BJ (cell line): ENCODE measurements around the gene HSFX2. TPM values are rescaled to one million over a fixed set of nuclear protein-coding genes. Genes with fewer than 3 reads are reported as not detected.
"Not testable (repeated sequence)": the region's sequence is repeated elsewhere in the genome, so short reads cannot be mapped to it uniquely, and the experiment has no call there.

Experiments
- CTCF ChIA-PET: fragments of 350-600 bp; formaldehyde crosslinking; extraction: SDS; loops from one replicate; lab custom pipeline; 2021; ENCODE audit warnings: antibody characterized with exemption, inconsistent platforms; lab: Yijun Ruan, JAX
- POLR2A ChIA-PET: fragments of 300-600 bp; sonication (Branson Sonifier 250); formaldehyde crosslinking; extraction: SDS; loops from one replicate; lab custom pipeline; 2021; ENCODE audit warnings: antibody characterized with exemption; lab: Charles Lee
- DNase-seq: peaks from one replicate; pipeline ENCODE4 v3.0.0-alpha.2; 2011; ENCODE audit warnings: low read depth
- H3K27me3 ChIP-seq: 2 replicates; pipeline ENCODE4 v1.6.0; 2011; ENCODE audit warnings: low read length; ENCODE audit not compliant: control insufficient read depth, insufficient read depth
- H3K36me3 ChIP-seq: 2 replicates; pipeline ENCODE4 v1.5.1; 2011; ENCODE audit warnings: low read length; ENCODE audit not compliant: control insufficient read depth, insufficient read depth
- H3K4me3 ChIP-seq: 2 replicates; pipeline ENCODE4 v1.5.1; 2011; ENCODE audit warnings: low read depth, mild to moderate bottlenecking, control low read depth, low read length
- CTCF ChIP-seq: IDR thresholded peaks from 2 replicates; pipeline ENCODE4 v1.5.1; 2011; ENCODE audit warnings: low read depth, mild to moderate bottlenecking, control low read depth, inconsistent platforms, low read length, moderate library complexity; ENCODE audit not compliant: insufficient read depth
- polyA plus RNA-seq: library from polyadenylated mRNA; depleted of rRNA; stranded (reverse); fragments of >200 nt; gene quantifications from 2 replicates; pipeline ENCODE4 v1.2.3, GENCODE V29; 2011; rRNA removed

The HSFX2 gene
- polyA plus RNA-seq, 1 experiment = 0.29 TPM

- H3K4me3 ChIP-seq, CTCF ChIA-PET, DNase-seq, H3K27me3 ChIP-seq, POLR2A ChIA-PET, H3K36me3 ChIP-seq: not testable (repeated sequence)
- TF ChIP-seq CTCF = 0 out of 2 replicates have a peak, but pooled peaks have one; percentile 3
These were observed 49.3 kb downstream of the HSFX2 start for GRCh38 chrX:149545545-149546543.

Other genes starting within 250 kb of the HSFX2 start
- gene IDS, start 90.0 kb downstream of the HSFX2 start, polyA plus RNA-seq = 77.8 and 108 TPM in 2 replicates
- gene EOLA1, start 54.3 kb downstream of the HSFX2 start, polyA plus RNA-seq = 18.2 and 18.8 TPM in 2 replicates
- not detected in 2 replicates for gene HSFX3, start 45.4 kb downstream of the HSFX2 start, polyA plus RNA-seq
- not detected in 2 replicates for gene MAGEA9B, start 7.9 kb downstream of the HSFX2 start, polyA plus RNA-seq
- 19.7 and 20.6 TPM in 2 replicates for gene TMEM185A, start 36.5 kb upstream of the HSFX2 start, polyA plus RNA-seq
- gene MAGEA11, start 116.7 kb upstream of the HSFX2 start, polyA plus RNA-seq = not detected in 2 replicates
- 0.12 and 0.25 TPM in 2 replicates for gene HSFX1, start 178.8 kb upstream of the HSFX2 start, polyA plus RNA-seq
- gene MAGEA9, start 186.6 kb upstream of the HSFX2 start, polyA plus RNA-seq = not detected in 2 replicates